NCI-H69 (cell line): ENCODE measurements around the gene TAF11L13.
"Not testable (repeated sequence)": the region's sequence is repeated elsewhere in the genome, so short reads cannot be mapped to it uniquely, and the experiment has no call there.

Experiments used
- DNase-seq: peaks from one replicate; lab custom pipeline; 2025; lab: John Stamatoyannopoulos, UW

The TAF11L13 gene

DNA sequence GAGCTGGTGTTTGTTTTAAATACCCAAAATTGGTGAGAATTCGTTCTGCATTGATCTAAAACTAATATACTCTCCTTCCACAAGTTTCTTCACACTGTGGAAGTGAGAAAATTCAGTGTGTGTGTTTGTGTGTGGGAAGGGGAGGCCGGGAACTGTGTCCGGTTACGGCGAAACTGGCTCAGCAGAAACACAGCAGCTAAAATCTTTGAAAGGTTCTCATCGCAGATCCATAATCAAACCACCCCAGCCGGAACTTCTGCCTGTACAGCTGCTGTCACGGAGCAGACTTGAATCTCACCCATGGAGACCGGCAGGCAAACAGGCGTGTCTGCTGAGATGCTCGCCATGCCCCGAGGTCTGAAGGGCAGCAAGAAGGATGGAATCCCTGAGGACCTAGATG lies at the start of gene TAF11L13:
Gene TAF11L13 (plus strand): TSS at position 301 of the 400 bp plus-strand sequence.
- DNase-seq = not testable (repeated sequence)

DNA sequence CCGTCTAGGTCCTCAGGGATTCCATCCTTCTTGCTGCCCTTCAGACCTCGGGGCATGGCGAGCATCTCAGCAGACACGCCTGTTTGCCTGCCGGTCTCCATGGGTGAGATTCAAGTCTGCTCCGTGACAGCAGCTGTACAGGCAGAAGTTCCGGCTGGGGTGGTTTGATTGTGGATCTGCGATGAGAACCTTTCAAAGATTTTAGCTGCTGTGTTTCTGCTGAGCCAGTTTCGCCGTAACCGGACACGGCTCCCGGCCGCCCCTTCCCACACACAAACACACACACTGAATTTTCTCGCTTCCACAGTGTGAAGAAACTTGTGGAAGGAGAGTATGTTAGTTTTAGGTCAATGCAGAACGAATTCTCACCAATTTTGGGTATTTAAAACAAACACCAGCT lies 46.2 kb upstream of the TAF11L13 start, which contains the start of gene TAF11L7:
Gene TAF11L7 (minus strand): TSS at position 101 of the 400 bp plus-strand sequence.
- not testable (repeated sequence) for DNase-seq

DNA sequence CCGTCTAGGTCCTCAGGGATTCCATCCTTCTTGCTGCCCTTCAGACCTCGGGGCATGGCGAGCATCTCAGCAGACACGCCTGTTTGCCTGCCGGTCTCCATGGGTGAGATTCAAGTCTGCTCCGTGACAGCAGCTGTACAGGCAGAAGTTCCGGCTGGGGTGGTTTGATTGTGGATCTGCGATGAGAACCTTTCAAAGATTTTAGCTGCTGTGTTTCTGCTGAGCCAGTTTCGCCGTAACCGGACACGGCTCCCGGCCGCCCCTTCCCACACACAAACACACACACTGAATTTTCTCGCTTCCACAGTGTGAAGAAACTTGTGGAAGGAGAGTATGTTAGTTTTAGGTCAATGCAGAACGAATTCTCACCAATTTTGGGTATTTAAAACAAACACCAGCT lies 41.0 kb upstream of the TAF11L13 start, which contains the start of gene TAF11L8:
Gene TAF11L8 (minus strand): TSS at position 101 of the 400 bp plus-strand sequence.
- not testable (repeated sequence) for DNase-seq

DNA sequence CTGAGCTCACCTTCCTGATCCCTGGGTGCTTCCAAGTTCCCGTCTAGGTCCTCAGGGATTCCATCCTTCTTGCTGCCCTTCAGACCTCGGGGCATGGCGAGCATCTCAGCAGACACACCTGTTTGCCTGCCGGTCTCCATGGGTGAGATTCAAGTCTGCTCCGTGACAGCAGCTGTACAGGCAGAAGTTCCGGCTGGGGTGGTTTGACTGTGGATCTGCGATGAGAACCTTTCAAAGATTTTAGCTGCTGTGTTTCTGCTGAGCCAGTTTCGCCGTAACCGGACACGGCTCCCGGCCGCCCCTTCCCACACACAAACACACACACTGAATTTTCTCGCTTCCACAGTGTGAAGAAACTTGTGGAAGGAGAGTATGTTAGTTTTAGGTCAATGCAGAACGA lies 37.6 kb upstream of the TAF11L13 start, which contains the start of gene TAF11L9:
Gene TAF11L9 (minus strand): TSS at position 140 of the 400 bp plus-strand sequence.
- not testable (repeated sequence) for DNase-seq

DNA sequence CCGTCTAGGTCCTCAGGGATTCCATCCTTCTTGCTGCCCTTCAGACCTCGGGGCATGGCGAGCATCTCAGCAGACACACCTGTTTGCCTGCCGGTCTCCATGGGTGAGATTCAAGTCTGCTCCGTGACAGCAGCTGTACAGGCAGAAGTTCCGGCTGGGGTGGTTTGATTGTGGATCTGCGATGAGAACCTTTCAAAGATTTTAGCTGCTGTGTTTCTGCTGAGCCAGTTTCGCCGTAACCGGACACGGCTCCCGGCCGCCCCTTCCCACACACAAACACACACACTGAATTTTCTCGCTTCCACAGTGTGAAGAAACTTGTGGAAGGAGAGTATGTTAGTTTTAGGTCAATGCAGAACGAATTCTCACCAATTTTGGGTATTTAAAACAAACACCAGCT lies 34.2 kb upstream of the TAF11L13 start, which contains the start of gene TAF11L10:
Gene TAF11L10 (minus strand): TSS at position 101 of the 400 bp plus-strand sequence.
- not testable (repeated sequence) for DNase-seq

DNA sequence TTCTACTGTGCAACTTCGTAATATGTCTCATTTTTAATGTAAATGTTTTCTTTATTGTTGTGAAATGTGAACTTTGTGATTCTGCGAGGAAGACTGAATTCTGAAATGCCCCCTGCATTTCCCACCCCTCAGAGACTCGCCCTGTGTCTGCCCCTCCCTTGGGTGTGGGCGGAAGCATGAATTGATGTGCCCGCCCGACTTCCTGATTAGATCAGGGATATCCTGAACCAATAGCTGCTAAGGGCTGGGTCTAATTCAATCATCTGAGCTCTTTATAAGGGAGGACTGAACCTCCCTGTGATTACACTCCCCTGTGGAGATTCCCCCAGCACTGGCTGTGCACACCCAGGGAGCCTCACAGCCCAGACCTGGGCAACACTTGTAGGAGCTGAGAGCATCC lies 28.0 kb upstream of the TAF11L13 start, which contains the start of gene TAF11L11:
Gene TAF11L11 (plus strand): TSS at position 304 of the 400 bp plus-strand sequence.
- DNase-seq = peak; percentile 7

DNA sequence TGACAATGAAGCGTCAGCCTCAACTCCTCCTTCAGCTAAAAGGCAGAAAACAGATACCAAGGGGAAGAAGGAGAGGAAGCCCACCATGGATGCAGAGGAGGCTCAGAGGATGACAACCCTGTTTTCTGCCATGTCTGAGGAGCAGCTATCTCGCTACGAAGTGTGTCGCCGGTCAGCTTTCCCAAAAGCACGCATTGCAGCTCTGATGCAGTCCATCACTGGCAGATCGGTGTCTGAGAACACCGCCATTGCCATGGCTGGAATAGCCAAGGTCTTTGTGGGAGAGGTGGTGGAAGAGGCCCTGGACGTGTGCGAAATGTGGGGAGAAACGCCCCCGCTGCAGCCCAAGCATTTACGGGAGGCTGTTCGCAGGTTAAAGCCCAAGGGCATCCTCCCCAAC lies 26.9 kb upstream of the TAF11L13 start:
- no peak for DNase-seq

DNA sequence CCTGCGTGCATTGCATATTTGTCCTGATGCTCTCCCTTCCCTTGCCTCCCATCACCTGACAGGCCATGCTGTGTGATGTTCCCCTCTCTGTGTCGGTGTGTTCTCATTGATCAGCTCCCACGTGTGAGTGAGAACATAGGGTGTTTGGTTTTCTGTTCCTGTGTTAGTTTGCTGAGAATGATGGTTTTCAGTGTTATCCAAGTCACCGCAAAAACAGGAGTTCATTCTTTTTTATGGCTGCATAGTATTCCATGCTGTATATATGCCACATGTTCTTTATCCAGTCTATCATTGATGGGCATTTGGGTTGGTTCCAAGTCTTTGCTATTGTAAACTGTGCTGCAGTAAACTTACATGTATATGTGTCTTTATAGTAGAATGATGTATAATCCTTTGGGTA lies 24.4 kb upstream of the TAF11L13 start:
- DNase-seq = not testable (repeated sequence)

DNA sequence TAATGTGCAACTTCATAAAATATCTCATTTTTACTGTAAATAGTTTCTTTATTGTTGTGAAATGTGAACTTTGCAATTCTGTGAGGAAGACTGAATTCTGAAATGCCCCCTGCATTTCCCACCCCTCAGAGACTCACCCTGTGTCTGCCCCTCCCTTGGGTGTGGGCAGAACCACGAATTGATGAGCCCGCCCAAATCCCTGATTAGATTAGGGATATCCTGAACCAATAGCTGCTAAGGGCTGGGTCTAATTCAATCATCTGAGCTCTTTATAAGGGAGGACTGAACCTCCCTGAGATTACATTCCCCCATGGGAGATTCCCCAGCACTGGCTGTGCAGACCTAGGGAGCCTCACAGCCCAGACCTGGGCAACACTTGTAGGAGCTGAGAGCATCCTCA lies 21.8 kb upstream of the TAF11L13 start, which contains the start of gene TAF11L12:
Gene TAF11L12 (plus strand): TSS at position 301 of the 400 bp plus-strand sequence.
- DNase-seq = not testable (repeated sequence)

DNA sequence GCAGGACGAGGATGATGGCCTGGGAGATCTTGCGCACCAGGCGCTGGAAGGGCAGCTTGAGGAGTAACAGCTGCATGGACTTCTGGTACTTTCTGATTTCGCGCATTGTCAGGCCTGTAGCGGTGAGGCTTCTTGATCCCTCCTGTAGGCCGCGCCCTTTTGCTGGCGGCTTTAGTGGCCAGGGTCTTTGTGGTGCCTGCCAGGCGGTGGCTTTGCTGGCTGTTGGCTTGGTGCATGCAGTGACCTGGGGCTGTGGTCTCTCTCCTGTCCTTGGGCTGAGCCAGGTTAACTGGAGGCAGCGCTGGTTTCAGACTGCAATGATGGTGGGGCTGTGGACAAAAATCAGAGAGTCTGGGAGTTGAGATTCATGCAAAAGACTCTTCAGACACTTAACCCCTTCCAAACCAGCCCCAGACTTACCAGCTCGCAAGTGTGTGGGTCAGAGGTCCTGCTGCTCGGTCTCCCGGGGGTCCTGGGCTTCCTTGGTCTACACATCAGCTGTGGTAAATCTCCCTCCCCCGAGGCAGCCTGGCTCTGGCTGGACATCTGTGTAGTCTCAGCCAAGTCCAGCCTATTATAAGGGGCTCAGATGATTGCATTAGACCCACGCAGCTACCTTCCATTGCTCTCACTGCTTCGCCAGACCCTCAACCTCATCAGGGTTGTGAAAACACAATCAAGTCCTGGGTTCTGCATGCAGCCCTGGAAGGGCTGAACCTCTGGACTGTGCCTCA lies 16.8 kb upstream of the TAF11L13 start:
- no peak for DNase-seq

DNA sequence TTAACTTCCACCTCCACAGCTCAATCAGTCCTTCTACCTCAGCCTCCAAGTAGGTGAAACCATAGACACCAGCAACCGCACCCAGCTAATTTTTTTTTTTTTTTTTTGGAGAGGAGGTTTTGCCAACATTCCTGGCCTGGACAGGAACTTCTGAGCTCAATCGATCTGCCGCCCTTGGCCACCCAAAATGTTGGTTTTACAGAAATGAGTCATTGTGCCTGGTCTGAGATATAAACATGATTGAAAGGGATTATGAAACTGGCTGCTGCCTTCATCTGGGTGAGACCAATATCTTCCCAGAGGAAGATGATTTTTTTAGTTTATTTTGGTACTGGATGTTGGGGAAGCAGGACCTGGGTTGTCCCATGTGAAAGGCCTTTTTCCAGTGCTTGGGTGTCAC lies 12.5 kb upstream of the TAF11L13 start:
- no peak for DNase-seq

DNA sequence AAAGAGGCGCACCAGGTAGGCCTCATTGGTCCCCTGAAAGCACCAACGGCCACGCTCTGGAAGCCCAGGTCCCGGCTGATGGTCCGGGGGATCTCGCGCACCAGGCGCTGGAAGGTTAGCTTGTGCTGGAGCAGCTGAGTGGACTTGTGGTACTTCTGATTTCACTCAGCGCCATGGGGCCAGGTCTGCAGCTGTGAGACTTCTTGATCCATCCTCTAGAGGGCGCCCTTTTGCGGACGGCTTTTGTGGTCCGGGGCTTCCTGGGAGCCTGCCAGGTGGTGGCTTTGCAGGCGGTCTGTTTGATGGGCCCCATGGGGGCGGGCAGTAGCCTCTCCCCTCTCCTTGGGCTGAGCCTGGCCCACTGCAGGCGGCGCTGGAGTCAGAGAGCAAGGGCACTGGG lies 11.3 kb upstream of the TAF11L13 start:
- DNase-seq = peak; percentile 44

DNA sequence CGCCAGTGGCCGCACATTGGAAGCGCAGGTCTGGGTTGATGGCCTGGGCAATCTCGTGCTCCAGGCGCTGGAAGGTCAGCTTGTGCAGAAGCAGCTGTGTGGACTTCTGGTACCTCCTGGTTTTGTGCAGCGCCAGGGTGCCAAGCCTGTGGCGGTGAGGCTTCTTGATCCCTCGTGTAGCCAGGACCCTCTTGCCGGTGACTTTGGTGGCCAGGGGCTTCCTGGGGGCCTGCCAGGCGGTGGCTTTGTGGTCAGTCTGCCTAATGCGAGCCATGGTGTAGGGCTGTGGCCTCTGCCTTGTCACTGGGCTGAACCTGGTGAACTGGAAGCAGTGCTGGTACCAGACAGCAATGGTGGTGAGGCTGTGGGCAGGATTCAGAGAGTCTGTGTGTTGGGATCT lies 6.2 kb upstream of the TAF11L13 start:
- no peak for DNase-seq

DNA sequence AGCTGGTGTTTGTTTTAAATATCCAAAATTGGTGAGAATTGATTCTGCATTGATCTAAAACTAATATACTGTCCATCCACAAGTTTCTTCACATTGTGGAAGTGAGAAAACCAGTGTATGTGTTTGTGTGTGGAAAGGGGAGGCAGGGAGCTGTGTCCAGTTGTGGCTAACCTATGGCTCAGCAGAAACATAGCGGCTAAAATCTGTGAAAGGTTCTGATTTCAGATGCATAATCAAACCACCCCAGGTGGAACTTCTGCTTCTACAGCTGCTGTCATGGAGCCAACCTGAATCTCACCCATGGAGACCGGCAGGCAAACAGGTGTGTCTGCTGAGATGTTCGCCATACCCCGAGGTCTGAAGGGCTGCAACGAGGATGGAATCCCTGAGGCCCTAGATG lies 2.3 kb downstream of the TAF11L13 start, which contains the start of gene TAF11L14:
Gene TAF11L14 (plus strand): TSS at position 301 of the 400 bp plus-strand sequence.
- no peak for DNase-seq

DNA sequence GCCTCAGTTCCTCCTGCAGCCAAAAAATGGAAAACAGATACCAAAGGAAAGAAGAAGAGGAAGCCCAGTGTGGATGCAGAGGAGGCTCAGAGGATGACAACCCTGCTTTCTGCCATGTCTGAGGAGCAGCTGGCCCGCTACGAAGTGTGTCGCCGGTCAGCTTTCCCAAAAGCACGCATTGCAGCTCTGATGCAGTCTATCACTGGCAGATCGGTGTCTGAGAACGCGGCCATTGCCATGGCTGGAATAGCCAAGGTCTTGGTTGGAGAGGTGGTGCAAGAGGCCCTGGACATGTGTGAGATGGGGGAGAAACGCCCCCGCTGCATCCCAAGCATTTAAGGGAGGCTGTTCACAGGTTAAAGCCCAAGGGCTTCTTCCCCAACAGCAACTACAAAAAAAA lies 17.3 kb downstream of the TAF11L13 start:
- DNase-seq = not testable (repeated sequence)

DNA sequence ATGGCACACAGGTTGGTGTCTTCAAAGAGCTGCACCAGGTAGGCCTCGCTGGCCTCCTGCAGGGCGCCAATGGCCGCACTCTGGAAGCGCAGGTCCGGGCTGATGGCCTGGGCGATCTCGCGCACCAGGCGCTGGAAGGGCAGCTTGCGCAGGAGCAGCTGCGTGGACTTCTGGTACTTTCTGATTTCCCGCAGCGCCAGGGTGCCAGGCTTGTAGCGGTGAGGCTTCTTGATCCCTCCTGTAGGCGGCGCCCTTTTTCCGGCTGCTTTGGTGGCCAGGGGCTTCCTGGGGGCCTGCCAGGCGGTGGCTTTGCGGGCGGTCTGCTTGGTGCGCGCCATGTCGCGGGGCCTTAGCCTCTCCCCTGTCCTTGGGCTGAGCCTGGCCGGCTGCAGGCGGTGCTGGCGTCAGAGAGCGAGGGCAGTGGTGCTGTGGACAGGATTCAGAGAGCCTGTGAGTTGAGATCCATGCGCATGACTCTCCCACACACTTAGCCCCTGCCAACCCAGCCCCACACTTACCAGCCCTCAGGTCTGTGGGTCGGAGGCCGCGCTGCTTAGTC lies 23.4 kb downstream of the TAF11L13 start:
- DNase-seq = not testable (repeated sequence)

DNA sequence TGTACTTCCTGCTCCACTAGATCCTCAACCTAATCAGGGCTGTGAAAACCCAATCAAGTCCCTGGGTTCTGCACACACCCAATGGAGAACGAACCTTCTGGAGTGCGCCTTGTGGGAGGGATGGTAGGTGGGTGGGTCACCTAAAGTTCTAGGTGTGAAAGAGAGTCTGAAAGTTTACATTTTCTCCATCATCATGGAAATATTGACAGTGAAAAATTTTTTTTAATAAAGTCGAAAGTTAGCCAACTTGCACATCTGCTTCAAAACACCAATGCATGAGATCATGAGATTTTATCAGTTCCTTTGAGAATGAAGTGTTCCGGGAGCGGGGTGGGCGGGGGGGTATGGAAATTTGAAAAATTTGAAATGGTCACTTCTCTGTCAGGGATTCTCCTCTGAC lies 24.0 kb downstream of the TAF11L13 start:
- no peak for DNase-seq

DNA sequence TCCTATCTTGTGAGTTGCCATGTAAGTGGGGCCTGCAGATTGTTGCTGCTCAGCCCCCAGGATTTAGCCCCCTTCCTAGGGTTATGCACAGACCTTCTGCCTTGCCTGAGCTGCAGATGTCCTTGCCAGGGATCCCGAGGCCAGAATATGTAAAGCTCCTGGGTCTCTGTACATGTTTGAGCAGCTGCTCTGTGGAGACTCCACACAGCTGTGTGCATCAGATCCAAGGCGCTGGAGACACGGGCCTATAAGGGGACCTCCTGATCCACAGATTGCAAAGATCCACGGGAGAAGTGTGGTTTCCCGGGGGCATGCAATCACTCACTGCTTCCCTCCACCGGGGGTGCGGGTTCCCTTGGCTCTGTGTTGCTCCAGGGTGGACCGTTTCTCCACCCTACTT lies 31.3 kb downstream of the TAF11L13 start:
- peak; percentile 12 for DNase-seq

DNA sequence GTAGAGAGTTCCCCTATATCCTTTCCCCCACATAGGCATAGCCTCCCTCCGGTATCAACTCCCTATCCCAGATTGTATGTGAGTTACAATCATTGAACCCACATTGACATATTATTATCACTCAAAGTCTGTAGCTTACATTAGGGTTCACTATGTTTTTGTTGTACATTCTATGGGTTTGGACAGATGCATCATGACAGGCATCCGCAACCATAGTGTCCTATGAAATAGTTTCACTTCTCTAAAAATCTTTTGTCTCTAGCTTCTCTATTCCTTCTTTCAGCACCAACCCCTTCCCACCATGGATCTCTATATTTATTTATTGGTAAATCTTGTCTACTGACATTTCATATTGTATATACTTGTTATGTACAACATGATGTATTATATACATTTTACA lies 33.9 kb downstream of the TAF11L13 start:
- no peak for DNase-seq

DNA sequence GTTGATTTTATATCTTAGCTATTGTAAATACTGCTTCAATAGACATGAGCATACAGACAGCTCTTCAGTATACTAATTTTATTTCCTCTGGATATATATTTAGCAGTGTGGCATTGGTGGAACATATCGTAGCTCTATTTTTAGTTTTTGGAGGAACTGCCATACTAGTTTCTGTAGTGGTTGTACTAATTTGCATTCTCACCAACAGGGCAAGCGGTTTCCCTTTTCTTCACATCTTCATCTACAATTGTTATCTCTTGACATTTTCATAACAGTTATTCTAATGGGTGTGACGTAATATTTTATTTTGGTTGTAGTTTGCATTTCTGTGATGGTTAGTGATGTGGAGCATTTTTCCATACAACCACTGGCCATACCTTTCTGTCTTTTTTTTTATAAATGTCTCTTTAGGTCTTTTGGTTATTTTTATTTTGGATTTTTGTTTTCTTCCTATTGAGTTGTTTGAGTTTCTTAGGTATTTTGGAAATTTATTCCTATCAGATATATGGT lies 34.9 kb downstream of the TAF11L13 start:
- DNase-seq = no peak

DNA sequence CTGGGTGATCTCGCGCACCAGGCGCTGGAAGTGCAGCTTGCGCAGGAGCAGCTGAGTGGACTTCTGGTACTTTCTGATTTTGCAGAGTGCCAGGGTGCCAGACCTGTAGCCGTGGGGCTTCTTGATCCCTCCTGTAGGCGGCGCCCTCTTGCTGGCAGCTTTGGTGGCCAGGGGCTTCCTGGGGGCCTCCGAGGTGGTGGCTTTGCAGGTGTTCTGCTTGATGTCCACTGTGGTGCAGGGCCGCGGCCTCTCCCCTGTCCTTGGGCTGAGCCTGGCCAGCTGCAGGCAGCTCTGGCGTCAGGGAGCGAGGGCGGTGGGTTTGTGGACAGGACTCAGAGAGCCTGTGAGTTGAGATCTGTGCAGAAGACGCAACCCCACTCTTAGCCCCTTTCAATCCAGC lies 38.5 kb downstream of the TAF11L13 start:
- no peak for DNase-seq

DNA sequence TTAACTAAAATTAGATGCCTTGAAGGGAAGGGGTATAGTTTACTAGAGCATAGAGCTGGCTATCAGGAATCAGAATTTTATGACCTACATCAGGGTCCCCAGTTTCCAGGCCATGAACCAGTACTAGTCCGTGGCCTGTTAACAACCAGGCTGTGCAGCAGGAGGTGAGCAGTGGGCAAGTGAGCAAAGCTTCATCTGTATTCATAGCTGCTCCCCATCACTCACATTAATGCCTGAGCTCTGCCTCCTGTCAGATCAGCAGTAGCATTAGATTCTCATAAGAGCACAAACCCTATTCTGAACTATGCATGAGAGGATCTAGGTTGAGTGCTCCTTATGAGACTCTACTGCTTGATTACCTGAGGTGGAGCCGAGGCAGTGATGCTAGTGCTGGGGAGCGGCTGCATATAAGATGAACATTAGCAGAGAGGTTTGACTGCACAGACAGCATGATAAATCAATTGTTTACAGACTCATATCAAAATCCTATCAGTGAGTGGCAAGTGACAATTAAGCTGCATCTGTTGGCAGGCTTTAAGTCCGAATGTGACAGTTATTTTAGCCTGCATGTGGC lies 47.0 kb downstream of the TAF11L13 start:
- no peak for DNase-seq
